Transverse colon (tissue), 4 donors: ENCODE measurements around the gene NCCRP1. TPM values are rescaled to one million over a fixed set of nuclear protein-coding genes. Genes with fewer than 3 reads are reported as not detected.

Experiments used
- DNase-seq: peaks from one replicate; pipeline ENCODE4 v3.0.0-alpha.2; 2019
- H3K27ac ChIP-seq, 4 donors: fragments of 200-600 bp; sonication (generic); 2 replicates each; pipeline ENCODE4 v1.5.1; 2016 to 2018; ENCODE audit warnings: inconsistent platforms in 4 of 4
- H3K27me3 ChIP-seq: fragments of 200-600 bp; sonication (generic); 2 replicates; pipeline ENCODE4 v1.5.1; 2017; ENCODE audit warnings: inconsistent platforms
- H3K36me3 ChIP-seq, 4 donors: fragments of 200-600 bp; sonication (generic); 2 replicates each; pipeline ENCODE4 v1.5.1; 2017 to 2019; ENCODE audit warnings: inconsistent platforms in 4 of 4
- H3K4me1 ChIP-seq, 4 donors: fragments of 200-600 bp; sonication (generic); 2 replicates each; pipeline ENCODE4 v1.5.1; 2017 to 2020; ENCODE audit warnings: inconsistent platforms in 4 of 4
- H3K4me3 ChIP-seq, 4 donors: fragments of 200-600 bp; sonication (generic); 1 replicate in 1 of 4; 2 replicates in 3 of 4; pipeline versions ENCODE4 v1.5.1 to v1.6.1; 2017 to 2019; ENCODE audit warnings: inconsistent platforms in 4 of 4
- H3K9me3 ChIP-seq, 2 donors: fragments of 200-600 bp; sonication (generic); 2 replicates each; pipeline ENCODE4 v1.5.1; 2017 to 2019; ENCODE audit warnings: inconsistent platforms in 2 of 2
- CTCF ChIP-seq, 5 experiments: fragments of 200-600 bp in 3 of 5; fragments of 450-650 bp in 2 of 5; sonication (generic) in 3 of 5; IDR thresholded peaks; 1 replicate in 2 of 5; 2 replicates in 3 of 5; pipeline ENCODE4 v1.5.1; 2016 to 2017; ENCODE audit warnings: antibody characterized with exemption in 5 of 5, inconsistent platforms in 3 of 5, mild to moderate bottlenecking in 2 of 5, moderate library complexity in 1 of 5
- EP300 ChIP-seq: sonication (generic); formaldehyde crosslinking; IDR thresholded peaks from one replicate; pipeline ENCODE4 v1.6.1; 2017; ENCODE audit warnings: antibody characterized with exemption, low read depth
- POLR2A ChIP-seq: fragments of 450-650 bp; IDR thresholded peaks from one replicate; pipeline ENCODE4 v1.6.1; 2016; ENCODE audit warnings: antibody characterized with exemption, mild to moderate bottlenecking, moderate library complexity
- POLR2AphosphoS5 ChIP-seq, 3 donors: sonication (generic); formaldehyde crosslinking; IDR thresholded peaks; one replicate each; pipeline ENCODE4 v1.6.1; 2016; ENCODE audit warnings: antibody characterized with exemption in 3 of 3
- WGBS, 2 donors: methylation state at CpG; one replicate each; pipeline ENCODE4 v1.1.5; 2018; ENCODE audit warnings: low coverage in 1 of 2; 5-methylcytosine and 5-hydroxymethylcytosine counted together
- in situ Hi-C, 4 donors: fragments of 200-750 bp; cut with MboI; loops; one replicate each; pipeline versions ENCODE4 v1.15.0 to v1.15.1; 2017; ENCODE audit warnings: low sequenced_read_pairs in 3 of 4, low pct_ligation_motif_present in 1 of 4, low pct_unique_long_range_greater_than_20kb in 1 of 4
- intact Hi-C: fragments of 100-400 bp; cut with DNase I; formaldehyde crosslinking; loops from one replicate; pipeline ENCODE4 v1.15.1; 2023; ENCODE audit warnings: low total_unique reads
- total RNA-seq, 4 donors: library from RNA; depleted of rRNA; stranded (reverse); fragments of >200 nt; gene quantifications; one replicate each; pipeline ENCODE4 v1.1.0, GENCODE V29; 2016

NCCRP1 gene
- 1 to 10 TPM in 2 of 4 donors, under 1 TPM in 1, not detected in 1; 0.14 to 3.0 (median 1.1) TPM for total RNA-seq

- Histone ChIP-seq H3K4me3 (peak within 1 kb of the TSS in 1 of 4 donors; percentile 20), H3K9me3 (no peaks in the 10 kb centered on the region), H3K4me1 (peaks cover 0 to 7% (median 3%) of the 10 kb centered on the region in 4 donors), H3K27ac (no peak within 1 kb of the TSS), H3K36me3 (no peaks in the 10 kb centered on the region), H3K27me3 (peaks cover 88% of the 10 kb centered on the region)
- 0 to 6% methylated on average over 6 to 16 of the region's 51 CpGs for WGBS, 2 donors
- in situ Hi-C loops: loop anchor here in 1 of 4 donors (10.0 kb wide), 1 partner anchor 128 kb away; the partner anchor contains the start of gene LRFN1
- DNase-seq: no peak
- intact Hi-C loops: no loop called here
- TF ChIP-seq CTCF (IDR thresholded peaks at IDR 0.05) (no peak), POLR2A (no peak), POLR2AphosphoS5 (IDR thresholded peaks at IDR 0.05) (no peak), EP300 (no peak)
Measured at GRCh38 chr19:39196860-39197562, at the start of gene NCCRP1. TSS of gene NCCRP1 (plus strand) at chr19:39196964. CDS start at chr19:39196983, 19 bp downstream.

- Histone ChIP-seq H3K4me1 (peaks cover 22 to 42% (median 28%) of the 10 kb centered on the region in 4 donors), H3K27me3 (no peaks in the 10 kb centered on the region), H3K27ac (no peak overlapping the region), H3K4me3 (no peak overlapping the region), H3K9me3 (no peaks in the 10 kb centered on the region), H3K36me3 (no peaks in the 10 kb centered on the region)
- TF ChIP-seq POLR2A (no peak), EP300 (no peak), CTCF (IDR thresholded peaks at IDR 0.05) (no peak), POLR2AphosphoS5 (IDR thresholded peaks at IDR 0.05) (no peak)
- intact Hi-C loops: no loop called here
- 88 to 100% methylated on average over 1 to 3 of the region's 3 CpGs for WGBS, 2 donors
- DNase-seq: no peak
- in situ Hi-C loops: no loop called here
Measured at GRCh38 chr19:39147480-39147879, 49.3 kb upstream of the NCCRP1 start.

- Histone ChIP-seq H3K9me3 (no peaks in the 10 kb centered on the region), H3K4me1 (peaks cover 19 to 31% (median 25%) of the 10 kb centered on the region in 4 donors), H3K4me3 (no peak overlapping the region), H3K27me3 (no peaks in the 10 kb centered on the region), H3K27ac (no peak overlapping the region), H3K36me3 (no peaks in the 10 kb centered on the region)
- intact Hi-C loops (no loop called here), in situ Hi-C loops (no loop called here)
- TF ChIP-seq EP300 (no peak), POLR2AphosphoS5 (IDR thresholded peaks at IDR 0.05) (no peak), CTCF (IDR thresholded peaks at IDR 0.05) (no peak), POLR2A (no peak)
- 92 to 97% methylated on average over 8 to 10 of the region's 10 CpGs for WGBS, 2 donors
- no peak for DNase-seq
Measured at GRCh38 chr19:39148939-39149529, 47.7 kb upstream of the NCCRP1 start.

- intact Hi-C loops: no loop called here
Measured at GRCh38 chr19:39150235-39150634, 46.5 kb upstream of the NCCRP1 start.

More at GRCh38 chr19:39150235-39150634, 46.5 kb upstream of the NCCRP1 start:
- 92 to 93% methylated on average over 8 of the region's 8 CpGs for WGBS, 2 donors
- Histone ChIP-seq H3K36me3 (no peaks in the 10 kb centered on the region), H3K9me3 (no peaks in the 10 kb centered on the region), H3K4me3 (no peak overlapping the region), H3K27me3 (no peaks in the 10 kb centered on the region), H3K27ac (no peak overlapping the region), H3K4me1 (peaks cover 12 to 31% (median 23%) of the 10 kb centered on the region in 4 donors)
- in situ Hi-C loops: no loop called here
- TF ChIP-seq POLR2AphosphoS5 (IDR thresholded peaks at IDR 0.05) (no peak), CTCF (IDR thresholded peaks at IDR 0.05) (no peak), POLR2A (no peak), EP300 (no peak)
- DNase-seq: no peak
